DMS79 treated with DMSO at 0.1 percent for 48 hours (cell line): ENCODE data around the gene RFC4.

Experiments
- DNase-seq: peaks from one replicate; lab custom pipeline; 2025; lab: John Stamatoyannopoulos, UW

The RFC4 gene

DNA sequence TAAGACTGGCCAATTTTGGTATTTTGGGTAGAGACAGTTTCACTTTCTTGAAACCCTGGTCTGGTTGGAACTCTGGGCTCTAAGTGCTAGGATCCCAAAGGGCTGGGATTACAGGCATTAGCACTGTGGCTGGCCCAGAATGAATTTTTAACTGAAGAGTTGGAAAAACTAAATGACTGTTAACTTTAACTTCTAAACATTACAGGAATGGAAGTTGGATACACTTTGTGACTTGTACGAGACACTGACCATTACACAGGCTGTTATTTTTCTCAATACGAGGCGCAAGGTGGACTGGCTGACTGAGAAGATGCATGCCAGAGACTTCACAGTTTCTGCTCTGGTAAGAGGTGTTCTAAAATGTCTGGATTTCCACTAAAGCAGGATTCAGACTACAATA is 19.4 kb downstream of the RFC4 start:
- DNase-seq, result no peak

DNA sequence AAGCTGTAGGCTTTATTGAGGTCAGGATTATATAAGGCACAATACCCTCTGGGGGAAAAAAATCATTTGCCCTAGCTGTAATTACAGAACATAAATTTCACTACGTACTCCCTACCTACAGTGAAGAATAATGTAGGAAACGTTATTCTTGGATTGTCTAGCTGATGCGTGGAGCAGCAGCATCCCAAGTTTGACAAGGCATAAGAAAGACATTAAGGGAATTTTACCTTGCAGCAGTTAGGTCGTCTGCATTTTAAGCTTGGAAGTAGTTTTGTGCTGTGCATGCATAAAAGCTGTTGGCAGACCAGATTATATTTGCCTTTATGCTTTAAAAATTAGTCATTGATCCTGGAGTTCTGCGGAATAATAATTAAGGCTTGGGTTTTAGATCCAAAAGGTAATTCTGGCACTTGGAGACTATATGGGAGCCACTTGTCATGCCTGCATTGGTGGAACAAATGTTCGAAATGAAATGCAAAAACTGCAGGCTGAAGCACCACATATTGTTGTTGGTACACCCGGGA is 20.7 kb downstream of the RFC4 start:
- DNase-seq, result no peak

- DNase-seq, result no peak
These were observed 21.3 kb downstream of the RFC4 start for GRCh38 chr3:186784820-186785494.

- DNase-seq, result peak; percentile 22
These were observed 22.4 kb downstream of the RFC4 start for GRCh38 chr3:186783731-186784515.

- DNase-seq, result peak; percentile 87
These were observed 23.1 kb downstream of the RFC4 start, which contains the start of gene EIF4A2 for GRCh38 chr3:186783058-186783730. Gene EIF4A2, plus strand, starts transcription at chr3:186783577. Its CDS starts 34 bp downstream, at chr3:186783611.

DNA sequence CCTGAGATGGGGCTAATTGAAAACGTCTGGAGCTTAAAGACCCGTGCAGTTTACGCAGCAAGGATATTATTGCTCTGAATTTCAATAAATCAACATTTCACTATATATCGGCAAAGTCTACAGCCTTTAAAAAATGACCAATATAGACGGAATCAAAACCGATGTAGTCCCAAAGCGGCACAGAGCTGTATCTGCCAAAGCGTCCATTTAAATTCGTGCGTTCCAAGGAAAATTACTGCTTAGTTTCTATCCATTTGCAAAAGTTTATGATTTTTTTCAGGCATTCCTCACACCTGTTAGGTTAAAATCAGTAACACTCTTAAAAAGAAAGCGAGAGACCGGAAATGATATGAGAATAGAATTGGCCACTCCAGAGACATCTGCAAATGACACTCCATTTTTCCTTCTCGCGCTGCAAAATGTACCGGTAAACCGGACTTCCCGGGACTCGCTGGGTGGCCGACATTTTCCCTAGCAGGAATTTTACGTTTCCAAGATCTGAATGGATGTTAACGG is 23.7 kb downstream of the RFC4 start:
- peak; percentile 84 for DNase-seq

DNA sequence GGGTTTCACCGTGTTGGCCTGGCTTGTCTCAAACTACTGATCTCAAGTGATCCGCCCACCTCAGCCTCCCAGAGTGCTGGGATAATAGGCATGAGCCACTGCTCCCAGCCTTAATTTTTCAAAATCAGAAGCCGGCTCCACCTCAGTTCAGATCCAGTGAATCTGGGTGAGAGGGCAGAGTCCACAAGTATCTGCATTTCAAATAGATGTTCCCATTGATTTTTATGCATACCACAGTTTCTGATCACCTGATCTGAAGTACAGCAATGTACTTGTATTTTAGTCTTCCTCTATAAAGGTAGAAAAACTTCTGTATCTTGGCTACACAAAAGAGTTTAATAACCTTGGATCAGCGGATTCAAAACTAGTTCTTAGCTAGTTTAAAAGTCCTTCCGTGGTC is 27.1 kb downstream of the RFC4 start:
- DNase-seq, result no peak

DNA sequence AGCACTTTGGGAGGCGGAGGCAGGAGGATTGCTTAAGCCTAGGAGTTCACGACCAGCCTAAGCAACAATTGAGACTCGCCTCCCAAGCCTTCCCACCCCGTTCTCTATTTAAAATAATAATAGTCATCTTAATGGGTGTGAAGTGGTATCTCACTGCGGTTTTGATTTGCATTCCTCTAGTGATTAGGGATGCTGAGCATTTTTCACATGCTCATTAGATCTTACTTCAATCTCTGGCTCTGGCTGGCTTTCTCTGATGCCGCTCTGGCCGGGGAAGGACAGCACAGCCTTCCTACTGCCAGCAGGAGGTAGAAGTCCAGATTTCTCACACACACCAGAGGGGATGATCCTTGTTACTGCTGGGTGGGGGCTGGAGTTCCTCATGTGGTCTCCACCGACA is 30.3 kb downstream of the RFC4 start:
- no peak for DNase-seq

DNA sequence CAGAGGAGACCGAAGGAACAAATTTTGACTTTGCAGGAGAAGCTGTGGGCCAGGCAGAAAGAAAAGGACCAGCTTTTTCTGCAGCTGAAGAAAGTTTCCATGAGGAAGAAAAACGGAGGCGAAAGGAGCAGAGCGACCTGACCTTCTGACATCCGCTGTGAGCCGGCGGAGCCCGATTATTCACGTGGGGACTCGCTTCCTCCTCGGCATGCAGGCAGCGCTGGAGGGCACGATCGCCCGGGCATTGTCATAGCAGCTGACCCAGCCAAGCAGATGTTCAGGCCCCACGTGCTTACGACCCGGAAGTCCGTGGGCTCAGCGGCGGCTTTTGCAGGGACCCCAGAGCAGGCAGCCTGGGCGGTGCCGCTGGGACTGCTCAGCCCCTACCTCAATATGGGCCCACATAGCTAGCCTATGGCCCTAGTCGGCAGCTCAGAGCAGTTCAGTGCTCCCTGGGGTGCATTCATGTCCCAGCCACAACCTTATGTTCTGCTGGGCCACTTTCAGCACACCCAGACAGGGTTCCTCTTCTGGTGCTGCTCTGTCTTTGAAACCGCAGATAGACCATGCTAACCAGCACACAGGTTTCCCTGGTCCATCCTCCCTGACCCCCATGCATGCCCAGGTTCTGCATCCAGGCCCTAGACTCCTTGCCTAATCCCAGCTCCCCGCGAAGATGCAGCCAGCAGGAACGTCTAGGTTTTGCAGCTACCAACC is 33.4 kb downstream of the RFC4 start:
- no peak for DNase-seq

- no peak for DNase-seq
These were observed 34.0 kb downstream of the RFC4 start for GRCh38 chr3:186772281-186772694.

- DNase-seq, result no peak
These were observed 45.3 kb downstream of the RFC4 start for GRCh38 chr3:186760897-186761447.

DNA sequence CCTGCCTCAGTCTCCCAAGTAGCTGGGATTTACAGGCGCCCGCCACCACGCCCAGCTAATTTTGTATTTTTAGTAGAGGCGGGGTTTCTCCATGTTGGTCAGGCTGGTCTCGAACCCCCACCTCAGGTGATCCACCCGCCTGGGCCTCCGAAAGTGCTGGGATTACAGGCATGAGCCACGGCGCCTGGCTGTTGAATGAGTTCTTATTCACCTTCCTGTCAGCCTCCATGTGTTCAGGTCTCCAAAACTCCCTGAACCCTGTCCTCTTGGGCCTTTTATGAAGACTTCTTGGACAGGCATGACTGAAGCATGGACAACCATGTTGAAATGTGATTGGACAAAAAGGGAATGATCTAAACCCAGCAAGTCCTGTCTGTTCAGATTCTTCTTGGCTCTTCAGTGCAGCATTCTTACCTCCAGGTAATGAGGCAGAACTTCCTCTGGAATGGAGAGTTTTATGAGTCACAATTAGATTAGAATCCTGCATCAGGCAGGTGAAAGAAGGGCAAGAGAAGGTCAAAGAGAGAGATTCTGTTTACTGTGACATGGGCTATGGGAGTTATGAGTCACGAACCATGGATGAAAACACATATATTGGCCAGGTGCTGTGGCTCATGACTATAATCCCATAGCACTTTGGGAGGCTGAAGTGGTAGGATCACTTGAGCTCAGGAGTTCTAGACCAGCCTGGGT is 46.0 kb downstream of the RFC4 start:
- peak; percentile 90 for DNase-seq

GRCh38 chr3:186759231-186759930 is 46.9 kb downstream of the RFC4 start:
- DNase-seq, result no peak

GRCh38 chr3:186757686-186758220 is 48.5 kb downstream of the RFC4 start:
- no peak for DNase-seq

- no peak for DNase-seq
These were observed 49.1 kb downstream of the RFC4 start for GRCh38 chr3:186757214-186757613.

GRCh38 chr3:186754871-186755270 is 51.4 kb downstream of the RFC4 start:
- DNase-seq, result no peak

- DNase-seq, result no peak
These were observed 52.3 kb downstream of the RFC4 start for GRCh38 chr3:186754006-186754405.

DNA sequence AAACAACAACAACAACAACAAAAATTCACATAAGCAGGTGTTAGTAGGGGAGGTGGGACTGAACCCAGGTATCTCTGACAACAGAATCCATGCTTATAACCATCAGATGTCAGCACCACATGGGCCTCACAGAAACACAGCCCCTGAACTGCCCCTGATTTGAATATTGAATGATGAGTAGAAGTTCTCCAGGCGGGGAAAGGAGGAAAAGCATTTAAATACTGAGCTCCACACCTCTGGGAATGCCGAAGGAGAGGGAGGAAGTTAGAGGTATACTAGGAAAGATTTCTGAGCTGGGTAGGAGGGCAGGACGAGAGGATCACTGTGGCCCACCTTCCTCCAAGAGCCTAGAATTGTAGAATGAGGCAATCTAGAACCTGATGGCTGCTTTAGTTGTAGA is 54.8 kb downstream of the RFC4 start:
- DNase-seq, result no peak

- no peak for DNase-seq
These were observed 56.0 kb downstream of the RFC4 start for GRCh38 chr3:186750316-186750715.

DNA sequence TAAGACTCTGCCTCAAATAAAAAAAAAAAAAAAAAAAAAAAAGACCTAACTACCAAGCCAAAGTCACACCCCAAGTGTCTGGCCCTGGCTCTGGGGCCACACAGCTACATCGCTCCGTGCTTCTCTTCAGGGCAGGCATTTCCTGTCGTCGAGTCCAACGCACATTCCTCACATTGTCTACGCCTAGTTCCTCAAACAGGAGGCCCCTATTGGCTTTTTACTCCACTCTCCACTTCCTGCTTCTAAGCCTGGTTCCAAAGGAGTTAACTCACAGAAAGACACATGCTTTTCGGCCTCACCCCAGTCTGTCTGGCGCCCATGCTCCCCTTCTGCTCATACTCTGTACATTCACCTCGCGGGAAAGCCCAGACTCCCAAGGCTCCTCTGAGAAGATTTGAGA is 60.3 kb downstream of the RFC4 start:
- no peak for DNase-seq
